Measurements from ENCODE around the gene KRTAP29-1. TPM values are rescaled to one million over a fixed set of nuclear protein-coding genes. Genes with fewer than 3 reads are reported as not detected.

KRTAP29-1 gene
- polyA plus RNA-seq, 3 donors: not detected

DNA sequence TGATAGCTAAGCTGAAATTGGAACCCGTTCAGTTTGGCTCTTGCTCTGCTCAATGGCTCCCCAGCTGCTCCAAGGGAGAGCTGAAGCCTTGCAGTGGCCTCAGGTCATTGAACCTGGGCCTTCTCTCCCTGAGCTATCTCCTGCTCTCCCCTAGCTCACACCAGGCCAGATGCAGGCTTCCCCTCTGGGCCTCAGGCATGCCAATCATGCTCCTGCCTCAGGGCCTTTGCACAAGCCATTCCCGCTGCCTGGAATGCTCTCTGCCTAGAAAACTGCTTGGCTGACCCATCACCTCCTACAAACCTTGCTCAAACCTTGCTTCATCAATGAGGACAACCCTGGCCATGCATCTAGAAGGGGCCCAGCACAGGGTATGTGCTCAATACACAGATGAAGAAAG is 29.6 kb upstream of the KRTAP29-1 start:
- WGBS, 3 donors: 74 to 89% (median 83%) methylated on average over 2 of the region's 2 CpGs
- H3K27ac ChIP-seq (ENCODE audit: low read depth, low read length): no peak overlapping the region

DNA sequence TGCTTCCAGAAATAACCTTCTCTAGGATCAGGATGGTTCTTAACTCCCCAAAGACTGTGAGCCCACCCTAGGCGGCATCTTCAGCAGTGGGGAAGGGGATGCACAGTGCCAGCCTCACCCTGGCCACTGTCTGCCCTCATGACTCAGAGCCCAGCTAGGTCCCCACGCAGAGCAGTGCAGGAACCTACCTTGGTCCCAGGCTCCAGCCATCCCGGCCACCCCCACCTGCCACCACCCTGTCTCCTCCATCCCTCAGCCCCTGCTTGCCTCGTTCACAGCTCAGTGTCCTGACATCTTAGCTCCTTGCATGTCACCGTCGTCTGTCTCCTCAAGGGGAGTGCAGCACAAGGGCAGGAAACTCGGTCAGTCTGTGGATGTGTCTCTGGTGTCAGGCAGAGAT is 29.0 kb upstream of the KRTAP29-1 start:
- 58 to 79% (median 77%) methylated on average over 7 of the region's 7 CpGs for WGBS, 3 donors
- H3K27ac ChIP-seq (ENCODE audit: low read depth, low read length): no peak overlapping the region

DNA sequence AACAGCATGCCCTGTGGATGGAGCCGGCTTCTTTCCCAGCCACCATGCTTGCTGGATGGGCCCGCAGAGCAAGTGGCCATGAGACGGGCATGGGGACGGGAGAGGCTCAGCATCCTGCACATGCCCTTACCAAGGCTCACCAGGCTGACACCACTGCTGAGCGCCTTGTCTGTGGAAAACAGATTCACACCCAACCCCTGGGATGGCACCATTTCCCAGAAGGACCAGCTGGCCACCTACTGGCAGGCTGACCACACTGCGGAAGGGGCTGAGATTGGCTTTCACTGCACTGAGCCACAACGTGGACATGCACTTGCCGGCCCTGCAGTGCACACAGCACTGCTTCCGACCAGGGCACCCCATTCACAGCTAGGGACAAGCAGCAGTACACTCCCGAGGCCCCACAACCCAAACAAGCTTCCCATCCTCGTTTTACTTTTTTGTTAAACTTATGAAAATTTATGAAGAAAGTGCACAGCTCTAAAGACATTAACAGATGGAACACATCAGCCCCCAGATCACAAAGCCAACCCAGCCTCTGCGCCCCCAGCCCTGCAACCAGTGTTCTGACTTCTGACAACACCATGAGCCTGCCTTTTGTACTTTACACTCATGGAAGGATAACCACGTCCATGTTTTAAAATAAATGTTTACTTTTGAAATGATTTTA is 26.8 kb upstream of the KRTAP29-1 start:
- H3K27ac ChIP-seq (ENCODE audit: low read depth, low read length): no peak overlapping the region
- 46 to 63% (median 51%) methylated on average over 13 of the region's 13 CpGs for WGBS, 3 donors

DNA sequence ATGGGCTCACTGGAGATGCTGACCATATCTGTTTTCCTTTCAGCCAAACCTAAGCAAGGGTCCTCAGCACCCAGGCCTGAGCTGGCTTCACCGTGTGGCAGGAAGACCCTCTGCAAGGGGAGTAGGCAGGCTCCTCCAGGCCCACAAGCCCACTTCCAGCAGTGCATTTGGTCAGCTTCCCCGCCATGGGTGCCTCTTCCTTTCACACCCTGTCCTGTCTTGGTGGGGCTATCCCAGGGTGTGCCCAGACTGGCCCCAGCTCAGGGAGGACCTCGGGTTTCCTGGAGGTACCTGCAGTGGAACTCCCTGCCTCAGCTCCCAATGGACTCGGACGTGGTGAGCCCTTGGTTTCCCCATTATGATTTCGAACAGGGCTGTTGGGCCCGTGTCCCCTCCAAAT is 25.6 kb upstream of the KRTAP29-1 start:
- H3K27ac ChIP-seq (ENCODE audit: low read depth, low read length): no peak overlapping the region
- WGBS, 3 donors: 74 to 92% (median 76%) methylated on average over 7 of the region's 7 CpGs

DNA sequence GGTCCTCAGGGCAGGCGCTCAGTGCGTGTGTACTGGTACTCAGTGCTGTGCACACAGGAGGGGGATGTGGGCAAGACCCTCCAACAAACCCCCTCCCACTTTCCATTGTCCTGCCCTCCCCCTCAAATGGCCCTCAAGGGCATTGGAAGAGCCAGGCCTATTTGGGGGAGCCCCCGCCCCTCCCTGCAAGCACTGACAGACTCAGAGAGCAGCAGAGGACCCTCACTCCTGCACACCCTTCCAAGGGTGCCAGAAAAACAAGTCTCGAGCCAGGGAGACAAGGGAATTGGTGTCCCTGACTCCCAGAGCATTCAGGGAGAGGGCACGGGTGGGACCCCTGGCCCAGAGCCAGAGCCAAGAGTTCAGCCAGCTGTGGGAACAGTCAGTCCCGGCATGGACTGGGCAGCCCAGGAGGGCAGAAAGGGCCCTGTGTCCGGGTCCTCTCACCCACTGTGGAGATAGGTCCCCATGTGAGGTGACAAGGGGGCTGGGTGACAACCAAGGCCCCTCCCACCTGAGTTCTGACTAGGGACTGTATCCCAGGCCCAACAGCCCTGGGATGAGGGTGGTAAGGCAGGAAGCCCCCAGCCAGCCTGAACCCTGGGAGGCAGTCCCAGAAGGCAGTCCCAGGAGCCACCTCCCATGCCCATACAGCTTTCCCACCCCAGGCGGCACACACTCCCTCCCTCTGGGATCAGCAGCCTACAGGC is 24.9 kb upstream of the KRTAP29-1 start:
- WGBS, 3 donors: 72 to 82% (median 78%) methylated on average over 8 of the region's 8 CpGs
- no peak overlapping the region for H3K27ac ChIP-seq (ENCODE audit: low read depth, low read length)

DNA sequence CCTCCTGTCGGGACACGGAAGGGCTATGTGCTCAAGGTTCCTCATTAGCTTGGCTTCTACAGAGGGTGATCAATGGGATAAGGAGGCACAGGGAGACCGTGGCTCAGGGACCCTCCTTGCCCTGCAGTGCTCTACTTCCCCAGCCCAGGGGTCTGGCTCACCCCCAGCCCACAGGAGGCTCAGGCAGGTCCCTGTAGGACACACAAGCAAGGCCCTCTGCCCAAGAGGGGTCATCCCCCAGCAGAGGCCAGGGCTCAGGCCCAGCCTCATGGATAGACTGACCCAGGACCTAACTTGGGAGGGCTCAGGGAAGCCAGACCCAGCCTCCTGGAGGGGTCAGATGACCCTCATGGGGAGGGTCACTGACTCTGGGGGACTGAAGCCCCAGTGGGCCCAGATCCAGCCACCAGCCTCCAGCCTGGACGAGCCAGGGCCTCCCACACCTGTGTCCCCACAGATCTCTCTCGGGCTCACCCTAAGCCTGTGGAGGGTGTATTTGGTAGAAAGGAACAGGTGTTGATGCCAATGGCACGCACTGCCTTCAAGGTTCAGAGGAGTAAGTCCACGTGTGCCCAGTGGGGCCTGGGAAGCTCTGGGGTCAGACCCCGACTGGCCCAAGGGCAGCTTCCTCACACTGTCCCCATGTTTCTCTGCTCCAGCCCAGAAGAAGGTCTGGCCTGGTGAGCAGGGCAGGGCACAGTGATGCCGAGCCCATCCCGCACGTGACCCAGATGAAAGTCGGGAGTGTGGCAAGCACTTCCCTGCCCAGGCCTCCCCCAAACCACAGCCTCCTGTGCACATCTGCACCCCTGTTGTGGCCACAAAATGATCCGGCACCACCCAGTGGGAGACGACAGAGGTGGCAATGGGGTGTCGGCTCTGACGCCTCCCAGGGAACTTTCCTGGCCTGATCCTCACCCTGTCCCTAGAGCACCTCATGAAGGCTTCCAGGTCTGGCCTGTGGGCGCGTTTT is 23.8 kb upstream of the KRTAP29-1 start:
- 69 to 76% (median 70%) methylated on average over 18 of the region's 18 CpGs for WGBS, 3 donors
- H3K27ac ChIP-seq (ENCODE audit: low read depth, low read length): no peak overlapping the region

DNA sequence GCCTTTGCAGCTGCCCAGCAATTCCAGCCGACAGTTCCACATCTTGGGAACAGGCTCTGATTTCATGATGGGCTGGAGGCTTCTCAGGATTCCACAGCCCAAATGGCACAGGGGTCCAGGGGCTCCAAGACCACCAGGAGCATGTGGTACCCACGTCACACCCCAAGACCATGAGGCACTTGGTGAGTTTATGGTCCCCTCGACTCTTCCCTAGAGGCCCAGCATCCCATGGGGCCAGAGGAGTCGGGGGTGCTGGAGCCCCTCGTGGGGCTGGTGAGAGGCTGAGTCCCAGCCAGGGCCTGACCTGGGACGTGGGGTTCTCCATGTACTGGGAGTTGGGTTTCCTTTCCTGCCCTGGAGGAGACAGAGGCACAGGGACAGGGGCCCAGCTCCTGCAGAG is 23.0 kb upstream of the KRTAP29-1 start:
- H3K27ac ChIP-seq (ENCODE audit: low read depth, low read length): no peak overlapping the region
- 64 to 89% (median 83%) methylated on average over 6 of the region's 6 CpGs for WGBS, 3 donors

DNA sequence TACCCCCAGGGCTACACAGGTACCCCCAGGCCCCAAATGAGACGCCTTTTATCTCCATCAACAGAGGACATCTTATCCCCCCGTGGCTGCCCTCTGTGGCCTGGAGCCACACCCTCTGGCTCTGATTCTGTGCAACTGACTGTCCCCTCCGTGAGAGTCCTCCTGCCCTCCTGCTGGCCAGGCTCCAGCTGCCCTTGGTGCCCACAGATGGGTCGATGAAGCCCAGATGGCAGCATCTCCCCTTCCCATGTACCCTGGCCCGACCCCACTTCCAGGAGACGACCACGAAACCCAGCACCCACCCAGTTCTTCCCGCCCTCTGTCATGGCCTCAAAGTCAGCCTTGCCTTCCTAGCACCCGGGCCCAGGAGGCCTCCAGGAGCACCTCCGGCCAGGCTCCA is 22.5 kb upstream of the KRTAP29-1 start:
- 73 to 89% (median 82%) methylated on average over 10 of the region's 10 CpGs for WGBS, 3 donors

DNA sequence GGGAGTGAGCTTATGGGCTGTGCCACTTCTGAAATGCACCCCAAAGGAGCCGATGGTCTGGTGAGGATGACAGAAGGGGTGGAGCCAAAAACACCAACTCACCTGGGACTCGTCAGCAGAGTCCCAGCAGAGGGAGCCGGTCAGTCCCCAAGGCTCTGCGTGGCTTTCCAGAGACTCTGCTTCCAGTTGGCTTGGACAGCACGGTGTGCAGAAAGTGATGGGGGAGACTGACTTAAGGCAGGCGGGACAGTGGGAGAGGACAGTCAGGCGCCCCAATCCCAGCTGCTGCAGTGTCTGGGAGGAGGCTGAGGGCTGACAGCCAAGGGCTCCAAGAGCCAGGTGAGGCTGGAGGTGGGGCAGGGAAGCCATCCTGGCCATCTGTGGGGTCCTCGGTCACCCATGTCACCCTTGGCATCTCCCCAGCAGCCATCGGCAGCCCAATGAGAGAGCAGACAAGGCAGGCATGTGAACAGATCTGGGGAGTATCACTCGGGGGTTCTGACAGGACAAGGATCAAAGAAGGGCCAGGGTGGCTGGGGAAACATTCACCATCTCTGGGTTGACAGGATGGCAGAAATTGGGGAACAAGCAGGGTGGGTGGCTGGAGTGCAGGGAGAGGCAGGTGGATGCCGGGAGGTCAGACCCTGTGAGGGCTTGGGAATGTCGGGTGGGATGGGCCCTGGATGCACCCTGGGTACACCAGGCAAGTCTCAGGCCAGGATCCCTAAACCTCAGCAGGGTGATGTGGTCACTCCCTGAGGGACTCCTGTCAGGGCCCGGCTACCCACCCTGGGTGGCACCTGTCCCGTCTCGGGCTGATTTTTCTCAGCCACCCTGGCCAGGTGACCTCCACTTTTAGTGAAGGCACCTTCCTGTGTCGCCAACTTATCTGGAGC is 21.8 kb upstream of the KRTAP29-1 start:
- WGBS, 3 donors: 52 to 77% (median 67%) methylated on average over 16 of the region's 16 CpGs
- no peak overlapping the region for H3K27ac ChIP-seq (ENCODE audit: low read depth, low read length)

More for the DNA sequence above, 22.5 kb upstream of the KRTAP29-1 start:
- H3K27ac ChIP-seq (ENCODE audit: low read depth, low read length): no peak overlapping the region

DNA sequence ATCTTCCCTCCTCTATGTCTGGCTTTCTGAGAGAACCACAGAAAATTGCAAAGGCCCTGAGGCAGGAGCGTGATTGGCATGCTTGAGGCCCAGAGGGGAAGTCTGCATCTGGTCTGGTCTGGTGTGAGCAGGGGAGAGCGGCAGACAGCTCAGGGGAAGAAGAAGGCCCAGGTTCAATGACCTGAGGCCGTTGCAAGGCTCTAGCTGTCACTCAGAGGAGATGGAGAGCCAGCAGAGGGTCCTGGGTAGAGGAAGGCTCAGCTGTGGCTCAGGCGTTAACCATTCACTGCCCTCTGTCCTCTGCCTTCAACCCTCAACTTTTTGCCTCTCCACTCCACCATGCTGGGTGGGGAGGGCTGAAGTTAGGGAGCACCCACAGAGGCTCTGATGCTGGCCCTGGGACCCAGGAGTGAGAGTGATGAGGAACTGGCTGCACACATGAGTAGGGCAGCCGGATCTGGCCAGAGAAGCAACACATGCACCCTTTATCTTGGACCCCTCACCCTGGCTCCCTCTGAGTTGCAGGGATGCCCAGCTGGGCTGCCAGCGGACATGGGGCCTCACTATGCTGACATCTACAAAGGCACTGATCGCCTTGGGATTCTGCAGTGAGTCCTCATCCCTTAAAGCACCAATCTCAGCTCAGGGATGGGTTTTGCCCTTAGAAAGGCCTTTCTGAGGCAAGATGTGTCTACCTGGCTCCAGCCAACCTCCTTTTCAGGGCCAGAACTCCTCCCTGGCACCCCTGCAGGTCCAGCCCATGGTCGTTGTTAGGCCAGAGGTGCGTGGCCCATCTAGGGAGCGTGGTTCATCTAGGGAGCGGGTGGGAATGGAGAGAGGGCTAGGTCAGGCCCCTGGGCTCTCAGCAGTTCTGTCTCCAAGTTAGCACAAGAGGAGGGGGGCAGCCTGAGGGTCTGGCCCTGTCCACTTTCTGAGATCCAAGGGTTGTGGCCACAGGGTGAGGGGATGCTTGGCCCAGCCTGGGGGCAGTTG is 20.5 kb upstream of the KRTAP29-1 start:
- WGBS, 3 donors: 83 to 91% (median 90%) methylated on average over 11 of the region's 11 CpGs
- H3K27ac ChIP-seq (ENCODE audit: low read depth, low read length): no peak overlapping the region

DNA sequence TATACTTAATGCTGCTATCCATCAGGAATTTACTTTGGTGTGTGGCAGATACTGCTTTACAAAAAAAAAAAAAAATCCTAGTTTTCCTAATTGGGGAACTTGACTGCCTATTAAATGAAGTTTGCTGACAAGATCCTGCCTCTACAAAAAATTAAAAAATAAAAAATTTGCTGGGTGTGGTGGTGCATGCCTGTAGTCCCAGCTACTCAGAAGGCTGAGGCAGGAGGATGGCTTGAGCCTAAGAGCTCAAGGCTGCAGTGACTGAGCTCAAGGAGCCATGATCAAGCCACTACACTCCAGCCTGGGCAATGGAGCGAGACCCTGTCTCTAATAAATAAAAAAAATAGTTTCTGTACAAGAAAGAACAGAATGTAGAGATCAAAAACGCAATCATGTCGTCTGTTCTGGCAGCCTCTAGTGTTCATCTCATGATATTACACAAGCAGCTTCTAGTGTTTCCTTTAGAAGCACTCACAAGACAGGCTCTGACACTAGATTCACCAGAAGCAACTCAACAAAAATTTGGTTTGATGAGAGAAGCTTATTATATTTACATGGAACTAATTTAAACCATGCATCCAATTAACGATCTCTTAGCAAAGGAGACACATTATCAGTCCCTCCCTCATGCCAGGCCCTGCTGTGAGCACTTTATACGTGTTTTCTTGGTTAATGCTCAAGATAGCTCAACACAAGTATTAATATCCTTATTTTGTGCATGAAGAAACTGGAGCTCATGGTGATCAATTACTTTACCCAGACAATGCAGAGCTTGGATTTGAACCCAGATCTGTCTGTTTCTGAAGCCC is 19.6 kb upstream of the KRTAP29-1 start:
- H3K27ac ChIP-seq (ENCODE audit: low read depth, low read length): no peak overlapping the region
- 36 to 39% (median 36%) methylated on average over 5 of the region's 5 CpGs for WGBS, 3 donors

DNA sequence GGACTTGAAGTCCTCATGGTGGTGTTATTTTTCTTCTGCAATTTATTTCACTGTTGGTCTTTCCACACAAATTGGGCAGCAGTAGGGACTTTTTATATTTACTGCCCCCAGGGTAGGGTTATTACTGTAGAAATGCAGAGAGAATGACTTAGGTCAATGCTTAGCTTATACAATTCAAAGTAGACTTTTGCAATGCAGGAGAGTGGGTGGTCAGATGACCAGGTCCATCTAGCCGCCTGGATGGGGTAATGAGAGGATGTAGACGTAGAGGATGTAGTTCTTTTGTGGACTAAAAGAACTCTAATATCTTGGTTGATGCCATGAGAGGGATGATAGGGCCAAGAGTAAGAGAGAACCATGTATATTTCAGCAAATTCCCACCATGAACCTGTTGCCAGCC is 15.6 kb upstream of the KRTAP29-1 start:
- H3K27ac ChIP-seq (ENCODE audit: low read depth, low read length): no peak overlapping the region
- WGBS, 3 donors: 37 to 64% (median 42%) methylated on average over 2 of the region's 2 CpGs

DNA sequence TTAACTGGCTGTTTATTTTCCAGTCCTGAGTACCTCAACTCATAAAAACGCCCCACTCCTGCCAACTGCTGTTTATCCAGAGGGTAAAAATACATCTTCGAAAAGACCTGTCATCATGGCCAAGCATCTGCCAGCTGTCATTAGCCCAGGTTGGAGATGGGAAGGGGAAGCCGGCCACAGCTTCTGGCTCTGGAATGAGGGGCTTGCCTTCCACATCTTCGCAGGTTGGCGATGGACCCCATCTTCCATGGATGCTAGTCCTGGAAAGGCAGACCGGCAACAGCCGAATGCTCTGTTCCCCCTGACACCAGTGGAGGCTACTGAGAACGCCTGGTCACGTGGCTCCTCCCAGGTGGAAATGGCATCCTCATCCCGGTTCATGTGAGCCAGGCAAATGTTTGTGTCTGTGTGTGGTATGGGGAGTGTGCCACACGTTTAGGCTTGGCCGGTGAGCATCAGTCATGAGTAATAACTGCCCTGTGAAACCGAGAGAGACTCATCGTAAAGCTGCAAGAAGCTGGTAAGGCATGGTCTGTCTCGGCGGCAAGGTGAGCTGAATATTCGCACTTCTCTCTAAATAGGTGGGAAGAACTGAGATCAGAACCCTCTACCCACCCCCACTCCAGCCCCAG is 13.3 kb upstream of the KRTAP29-1 start:
- 66 to 81% (median 74%) methylated on average over 17 of the region's 17 CpGs for WGBS, 3 donors

DNA sequence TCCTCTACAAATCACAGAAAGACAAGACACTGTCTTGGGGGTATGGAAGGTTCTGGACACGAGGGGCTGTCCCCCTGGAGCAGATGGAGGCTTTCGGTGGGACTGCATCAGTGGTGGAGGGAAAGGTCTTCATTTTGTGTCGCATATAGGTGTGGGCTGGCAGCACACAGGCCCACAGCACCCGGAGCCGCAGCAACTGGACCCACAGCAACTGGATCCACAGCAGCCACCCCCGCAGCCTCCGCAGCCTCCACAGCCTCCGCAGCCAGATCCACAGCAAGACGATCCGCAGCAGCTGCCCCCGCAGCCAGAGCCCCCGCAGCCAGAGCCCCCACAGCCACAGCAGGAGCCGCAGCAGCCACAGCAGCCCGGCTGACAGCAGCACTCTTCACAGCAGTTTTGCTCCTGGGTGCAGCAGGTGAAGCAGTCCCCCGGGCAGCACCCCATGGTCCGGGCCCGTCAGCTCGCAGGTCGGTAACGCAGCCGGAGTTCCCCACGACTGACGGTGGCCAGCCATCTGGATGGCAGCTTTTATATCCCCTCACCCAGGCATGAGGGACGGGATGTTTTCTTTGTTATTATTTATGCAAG is 12.6 kb upstream of the KRTAP29-1 start, which contains the start of gene KRTAP17-1:
KRTAP17-1 (minus strand) TSS at position 507 of the 591 bp plus-strand sequence; CDS start at position 447, 60 bp downstream.
- 74 to 90% (median 79%) methylated on average over 24 of the region's 24 CpGs for WGBS, 3 donors

More for the DNA sequence above, 13.3 kb upstream of the KRTAP29-1 start:
- no peak overlapping the region for H3K27ac ChIP-seq (ENCODE audit: low read depth, low read length)

DNA sequence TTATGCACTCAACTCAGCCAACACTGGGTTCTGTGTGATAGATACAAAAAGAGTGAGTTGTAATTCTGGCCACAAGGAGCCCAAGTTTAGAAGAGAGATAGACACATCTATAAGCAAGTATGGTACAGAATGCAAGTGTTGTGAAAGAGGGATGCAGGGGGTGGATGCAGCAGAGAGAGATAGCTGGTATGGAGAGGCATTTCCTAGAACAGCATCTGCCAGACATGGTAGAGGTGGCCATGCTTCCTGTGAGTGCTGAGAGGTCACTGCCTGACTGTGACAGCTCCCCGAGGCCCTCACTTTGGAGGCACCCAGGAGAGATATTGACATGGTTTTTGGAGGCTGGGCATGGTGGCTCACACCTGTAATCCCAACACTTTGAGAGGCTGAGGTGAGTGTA is 8.5 kb upstream of the KRTAP29-1 start:
- H3K27ac ChIP-seq (ENCODE audit: low read depth, low read length): no peak overlapping the region
- WGBS, 3 donors: 50 to 85% (median 69%) methylated on average over 1 of the region's 1 CpG

More for the DNA sequence above, 12.6 kb upstream of the KRTAP29-1 start, which contains the start of gene KRTAP17-1:
- H3K27ac ChIP-seq (ENCODE audit: low read depth, low read length): no peak within 1 kb of the TSS
